Stimulated activated CD8-positive, alpha-beta memory T cell treated with anti-CD3 and anti-CD28 coated beads, Interleukin-7, amount 100 ng/mL, for 1 hour (primary cell): Measurements from ENCODE around the gene FRMD3.

Experiments
- DNase-seq, 2 donors: peaks; one replicate each; pipeline ENCODE4 v3.0.0-alpha.2; 2020; ENCODE audit warnings: low read depth in 2 of 2

Gene FRMD3

DNA sequence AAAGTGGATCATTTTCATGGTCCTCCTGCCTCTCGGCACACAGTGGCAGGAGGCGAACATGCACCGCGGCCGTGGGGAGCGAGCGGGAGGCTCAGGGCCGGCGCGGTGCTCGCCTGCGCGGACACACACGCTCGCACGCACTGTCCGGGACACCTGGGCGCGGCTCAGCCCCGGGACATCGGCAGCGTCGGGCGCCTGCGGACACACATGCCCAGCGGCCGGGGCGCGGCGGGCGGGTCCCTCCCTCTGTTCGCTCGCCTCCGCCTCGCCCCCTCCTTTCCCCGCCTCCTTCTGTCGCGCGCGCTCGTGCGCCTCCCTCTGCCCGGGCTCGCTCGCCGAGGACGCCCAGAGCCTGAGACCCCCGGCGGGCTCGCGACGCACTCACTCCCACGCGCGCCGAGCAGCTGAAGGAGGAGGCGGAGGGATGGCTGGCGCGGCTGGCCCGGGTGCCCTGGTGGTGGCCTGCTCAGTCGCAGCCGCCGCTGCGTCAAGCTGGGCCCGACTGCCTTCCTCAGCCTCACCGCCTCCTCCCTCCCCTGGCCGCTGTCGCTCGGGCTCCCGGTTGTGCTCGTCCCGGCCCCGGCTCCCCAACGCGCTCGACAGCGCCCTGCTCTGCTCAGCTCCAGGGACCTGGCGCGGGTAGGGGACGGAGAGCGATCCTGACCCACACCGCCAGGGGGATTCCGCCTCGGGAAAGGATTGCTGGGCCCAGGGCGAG is at the start of gene FRMD3:
Gene FRMD3, minus strand, starts transcription at position 230 of the 718 bp plus-strand sequence. Its CDS starts 170 bp downstream, at position 60.
- no peak for DNase-seq

DNA sequence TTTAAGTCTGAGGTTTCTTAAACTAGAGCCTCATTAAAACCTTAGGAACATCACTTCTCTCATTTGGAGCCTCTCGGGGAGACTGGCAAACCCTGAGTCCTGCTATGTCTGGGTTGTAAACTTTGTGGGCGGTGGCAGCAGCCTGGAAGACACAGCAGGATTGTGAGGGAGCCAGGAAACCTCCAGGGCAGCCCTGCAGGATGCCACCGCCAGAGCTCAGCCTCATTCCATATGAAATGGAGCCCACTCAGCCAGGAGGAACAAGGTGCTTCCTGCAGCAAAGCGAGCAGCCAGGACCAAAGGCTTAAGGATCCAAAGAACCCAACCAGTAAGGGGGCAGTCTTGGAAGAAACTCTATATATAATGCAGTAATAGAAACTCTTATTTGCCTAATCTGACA is 46.8 kb upstream of the FRMD3 start:
- no peak for DNase-seq

GRCh38 chr9:83583151-83584014 is 45.2 kb upstream of the FRMD3 start:
- DNase-seq, result no peak

- DNase-seq, result no peak
These were observed 43.8 kb upstream of the FRMD3 start for GRCh38 chr9:83582029-83582428.

DNA sequence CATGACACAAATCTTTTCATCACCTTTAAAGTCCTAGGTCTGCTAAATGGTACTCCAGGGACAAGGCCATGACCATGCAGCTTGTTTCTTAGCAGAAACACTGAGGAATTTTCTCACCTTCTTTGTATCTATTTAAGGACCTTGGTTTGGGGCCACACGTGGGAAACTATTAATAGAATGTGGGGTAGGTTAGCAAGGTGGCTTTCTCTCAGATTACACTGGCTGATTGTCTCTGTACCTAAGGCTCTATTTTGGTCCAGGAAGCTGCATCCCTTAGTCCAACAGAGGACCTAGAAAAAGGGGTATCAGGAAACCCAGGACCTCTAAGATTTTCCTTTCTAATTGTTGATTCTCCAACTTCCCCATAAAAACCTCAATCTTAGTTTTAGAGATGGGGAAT is 36.3 kb upstream of the FRMD3 start:
- DNase-seq, result no peak

DNA sequence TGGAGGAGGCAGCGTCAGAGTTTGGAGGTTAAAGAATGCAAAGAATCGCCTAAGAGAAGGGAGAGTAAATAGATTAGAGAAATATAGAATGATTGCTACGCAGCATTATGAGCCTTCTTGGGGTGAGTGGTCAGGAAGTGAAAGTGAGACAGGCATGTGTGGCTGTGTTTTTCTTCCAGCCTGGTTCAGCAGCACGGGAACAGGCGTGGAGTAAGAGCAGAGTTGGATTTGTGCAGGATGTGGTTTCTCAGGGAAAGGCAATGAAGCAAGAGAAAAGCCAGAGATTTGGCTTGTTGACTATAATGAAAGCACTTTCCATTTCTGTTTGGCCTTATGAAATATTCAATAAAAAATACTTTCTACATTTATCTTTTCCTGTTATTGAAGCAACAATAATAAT is 34.3 kb upstream of the FRMD3 start:
- DNase-seq, result no peak

DNA sequence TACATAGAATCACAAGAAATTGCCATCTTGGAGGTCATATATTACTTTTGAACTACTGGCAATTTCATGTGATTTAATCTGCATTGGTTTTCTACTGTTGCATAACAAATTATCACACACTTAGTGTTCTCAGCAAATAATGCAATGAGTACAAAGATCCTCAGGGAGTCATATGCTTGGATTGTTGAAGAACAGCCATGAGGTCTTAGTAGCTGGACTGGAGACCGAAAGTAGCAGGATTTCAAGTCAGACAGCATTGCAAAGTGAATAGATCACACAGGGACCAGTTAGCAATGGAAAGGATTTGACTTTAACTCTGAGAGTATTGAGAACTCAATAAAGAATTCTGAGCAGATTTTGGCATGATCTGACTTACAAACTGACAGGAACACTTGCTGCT is 32.2 kb upstream of the FRMD3 start:
- DNase-seq, result no peak

DNA sequence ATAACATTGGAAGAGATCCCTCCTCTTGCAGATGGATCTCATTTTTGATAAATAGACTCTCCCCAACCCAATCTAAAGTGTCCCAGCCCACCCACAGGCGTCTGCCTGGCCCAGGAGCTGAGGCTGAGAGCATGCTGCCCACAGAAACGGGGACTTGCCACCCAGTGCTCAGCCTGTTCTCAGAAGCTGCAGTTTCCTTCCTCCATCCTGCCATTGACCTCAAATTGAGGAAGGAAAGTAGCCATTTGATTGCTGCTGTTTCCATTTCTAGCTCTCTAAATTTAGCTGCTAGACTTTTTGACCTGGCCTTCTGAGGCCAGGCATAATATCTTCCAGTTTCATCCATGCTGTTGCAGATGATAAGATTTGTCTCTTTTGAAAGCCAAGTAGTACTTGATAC is 31.1 kb upstream of the FRMD3 start:
- DNase-seq, result no peak

DNA sequence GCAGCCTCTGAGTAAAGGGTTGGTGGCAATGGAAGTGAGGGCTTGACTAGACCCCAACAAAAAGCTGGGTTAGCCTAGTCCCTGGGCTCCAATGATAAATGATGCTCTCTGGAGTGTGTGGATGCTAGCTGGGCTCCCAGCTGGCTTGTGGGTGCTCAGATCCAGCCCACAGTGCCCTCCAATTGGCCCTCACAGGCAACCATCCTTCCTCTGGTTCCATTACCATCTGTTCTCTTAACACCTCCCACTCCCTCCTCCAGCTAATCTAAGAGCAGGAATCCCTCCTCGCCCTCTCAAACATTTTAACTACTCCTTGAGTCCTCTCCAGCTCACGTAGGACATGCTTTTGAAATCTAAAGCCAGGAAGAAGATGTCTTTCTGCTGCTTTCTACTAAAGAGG is 25.2 kb upstream of the FRMD3 start:
- DNase-seq, result no peak

DNA sequence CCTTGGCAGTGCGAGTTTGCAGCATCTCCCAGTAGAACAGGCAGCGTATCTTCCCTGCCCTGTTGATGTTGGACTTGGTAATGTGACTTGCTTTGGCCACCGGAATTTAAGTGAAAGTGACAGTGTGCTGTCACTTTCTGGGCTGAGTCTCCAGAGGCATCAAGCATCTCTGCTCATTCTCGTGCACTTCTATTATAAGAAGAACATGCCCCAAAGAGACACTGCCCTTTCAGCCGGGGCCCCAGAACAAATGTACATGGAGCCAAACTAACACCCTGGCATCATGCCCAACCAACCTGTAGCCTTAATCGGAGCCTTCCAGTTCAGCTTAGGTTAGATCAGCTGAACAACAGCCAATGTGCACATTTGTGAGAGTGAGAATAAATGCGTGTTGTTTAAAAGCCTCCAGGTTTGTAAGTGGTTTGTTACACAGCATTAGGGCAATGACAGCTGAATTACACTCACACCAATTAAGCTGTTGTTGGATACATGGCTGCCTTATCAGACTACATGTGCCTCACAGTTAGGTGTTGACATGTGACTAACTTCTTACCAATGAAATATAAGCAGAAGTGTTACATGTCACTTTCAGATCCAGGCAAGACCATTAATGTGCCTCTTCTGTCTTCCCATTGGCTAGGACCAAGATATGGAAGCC is 22.1 kb upstream of the FRMD3 start:
- no peak for DNase-seq

GRCh38 chr9:83557771-83558170 is 19.6 kb upstream of the FRMD3 start:
- no peak for DNase-seq

DNA sequence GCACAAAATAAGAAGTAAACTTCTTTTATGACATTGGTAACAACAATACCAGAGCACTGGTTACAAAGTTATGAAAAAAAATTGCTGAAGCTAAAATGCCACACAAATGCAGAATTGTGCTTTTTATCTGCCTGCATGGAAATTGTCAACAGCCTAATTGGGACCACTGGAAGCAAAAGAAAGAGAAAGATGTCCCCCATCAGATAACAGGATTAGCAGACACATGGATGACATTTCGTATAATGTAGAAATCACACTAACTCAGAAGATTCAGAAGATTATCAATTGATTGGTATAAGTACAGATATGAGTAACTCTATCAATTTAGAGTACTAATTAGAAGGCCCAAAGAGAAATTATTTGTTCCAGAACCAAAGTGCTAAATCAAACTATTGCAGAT is 19.1 kb upstream of the FRMD3 start:
- no peak for DNase-seq

DNA sequence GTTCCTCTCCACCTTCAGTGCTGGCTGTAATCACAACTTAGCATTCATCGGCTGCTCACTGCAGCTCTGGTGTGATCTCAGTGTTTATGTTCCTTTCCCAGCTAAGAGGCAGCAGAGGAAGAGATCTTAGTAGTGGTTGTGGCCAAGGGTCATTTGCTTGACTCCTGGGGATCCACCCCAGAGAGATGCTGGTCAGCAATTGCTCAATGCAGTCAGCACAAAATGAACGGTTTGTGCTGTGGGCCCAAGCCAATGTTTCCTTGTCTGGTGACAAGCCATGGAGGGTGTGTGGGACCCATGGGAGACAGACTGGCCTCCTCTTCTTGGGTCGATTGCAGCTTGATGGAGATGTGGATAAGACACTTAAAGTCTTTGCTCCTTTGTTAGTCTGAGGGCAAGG is 16.1 kb upstream of the FRMD3 start:
- DNase-seq, result no peak

DNA sequence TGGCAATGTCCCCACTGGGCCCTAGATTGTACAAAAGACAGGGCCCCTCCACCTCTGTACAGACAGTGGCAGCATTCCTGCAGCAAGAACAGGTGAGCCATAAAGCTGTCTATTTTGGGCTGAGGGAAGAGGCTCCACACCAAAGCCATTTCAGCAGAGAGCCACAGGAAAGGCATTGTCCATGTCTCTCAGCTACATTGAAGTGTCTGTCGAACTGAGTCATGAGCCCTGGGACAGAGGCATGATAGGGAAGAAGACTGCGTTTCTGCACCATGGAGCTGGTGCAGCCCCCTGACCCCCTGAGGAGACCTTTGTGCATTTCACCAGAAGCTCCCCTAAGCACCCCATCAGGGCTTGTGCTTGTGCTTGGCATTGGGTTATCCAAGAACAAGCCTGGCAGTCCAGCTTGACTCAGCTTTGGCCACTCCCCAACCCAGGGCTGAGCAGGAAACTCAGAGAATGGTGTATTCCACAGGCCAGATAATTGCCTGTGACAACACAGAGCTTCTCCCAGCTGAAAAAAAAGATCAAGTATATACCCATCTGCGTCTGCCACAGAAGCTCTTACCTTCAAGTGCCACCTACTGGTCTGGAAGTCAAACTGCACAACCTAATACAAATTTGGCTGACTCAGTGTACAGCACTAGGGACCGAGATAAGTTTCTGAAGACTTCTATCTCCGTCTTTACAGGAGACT is 5.9 kb upstream of the FRMD3 start:
- DNase-seq, result no peak

DNA sequence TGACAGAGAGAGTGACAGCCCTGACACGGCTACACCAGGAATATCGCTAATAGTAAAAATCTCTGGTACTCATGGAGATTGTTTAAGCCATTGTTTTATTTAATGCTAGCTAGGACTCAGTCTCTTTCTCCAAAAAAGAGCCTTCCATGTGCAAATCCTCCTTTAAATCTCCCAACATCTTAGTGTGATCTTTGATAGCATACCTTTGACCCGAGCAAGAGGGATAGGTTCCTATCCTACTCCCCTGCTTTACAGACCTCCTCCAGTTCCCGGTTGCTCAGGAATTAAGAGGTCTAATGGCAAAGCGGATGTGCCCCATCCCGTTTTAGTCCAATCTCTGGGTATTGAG is 663 bp upstream of the FRMD3 start:
- no peak for DNase-seq

DNA sequence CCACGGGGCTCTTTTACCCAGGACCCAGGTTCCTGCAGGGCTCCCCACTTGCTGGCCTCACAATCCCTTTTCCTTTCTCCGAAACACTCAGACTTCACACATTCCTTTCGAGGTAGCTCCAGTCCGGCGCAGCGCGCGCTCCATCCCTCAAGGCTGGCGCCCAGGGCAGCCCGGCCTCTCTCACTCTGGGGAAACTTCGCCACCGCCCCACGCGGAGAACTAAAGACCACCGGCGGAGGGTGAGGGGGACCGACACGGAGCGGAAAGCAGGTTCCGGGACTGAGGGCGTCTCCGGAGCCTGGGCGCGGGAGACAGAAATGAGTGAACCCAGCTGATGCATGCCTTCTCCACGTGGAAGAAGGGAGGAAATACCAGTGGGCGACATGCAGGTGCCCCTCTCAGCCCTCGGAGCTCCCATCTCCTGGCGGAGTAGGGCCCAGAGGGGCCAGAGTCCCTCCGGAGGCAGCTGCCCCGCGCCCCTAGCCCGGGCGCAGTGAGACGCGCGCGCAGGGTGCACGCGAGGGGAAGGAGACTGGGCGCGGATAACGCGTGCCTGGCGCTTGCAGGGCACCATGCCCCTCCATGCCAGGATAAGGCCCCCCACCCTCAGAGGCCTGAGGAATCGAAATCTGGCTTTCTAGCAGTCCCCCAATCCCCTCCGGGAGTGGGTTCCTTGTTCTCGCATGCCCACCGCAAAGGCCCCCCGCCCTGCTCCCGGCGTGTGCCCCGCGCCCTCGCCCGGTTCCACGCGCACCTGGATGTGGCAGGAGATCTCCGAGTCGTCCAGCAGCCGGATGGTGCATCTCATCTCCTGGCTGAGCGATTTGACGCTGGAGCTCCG is 650 bp downstream of the FRMD3 start:
- no peak for DNase-seq

DNA sequence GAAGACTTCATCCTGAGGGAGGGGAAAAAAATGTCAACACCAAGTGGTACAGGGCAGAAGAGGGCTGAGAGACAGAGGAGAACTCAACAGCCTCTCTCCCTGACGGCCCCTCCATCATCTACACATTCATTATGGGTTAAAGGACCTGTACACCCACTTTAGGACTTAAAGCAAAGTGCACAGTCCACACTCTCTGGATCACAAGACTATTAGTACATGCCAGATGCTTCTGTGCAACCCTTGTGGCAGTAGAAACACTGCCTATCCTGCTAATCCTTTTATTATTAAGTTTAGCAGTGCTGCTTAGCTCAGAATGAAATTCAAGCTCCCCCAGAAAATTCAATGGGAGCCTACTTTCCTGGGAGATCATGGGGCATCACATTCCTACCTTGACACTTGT is 1.9 kb downstream of the FRMD3 start:
- DNase-seq, result no peak

GRCh38 chr9:83535736-83536135 is 2.5 kb downstream of the FRMD3 start:
- DNase-seq, result no peak

GRCh38 chr9:83533296-83533695 is 4.9 kb downstream of the FRMD3 start:
- DNase-seq, result no peak

- no peak for DNase-seq
These were observed 11.3 kb downstream of the FRMD3 start for GRCh38 chr9:83526901-83527300.

DNA sequence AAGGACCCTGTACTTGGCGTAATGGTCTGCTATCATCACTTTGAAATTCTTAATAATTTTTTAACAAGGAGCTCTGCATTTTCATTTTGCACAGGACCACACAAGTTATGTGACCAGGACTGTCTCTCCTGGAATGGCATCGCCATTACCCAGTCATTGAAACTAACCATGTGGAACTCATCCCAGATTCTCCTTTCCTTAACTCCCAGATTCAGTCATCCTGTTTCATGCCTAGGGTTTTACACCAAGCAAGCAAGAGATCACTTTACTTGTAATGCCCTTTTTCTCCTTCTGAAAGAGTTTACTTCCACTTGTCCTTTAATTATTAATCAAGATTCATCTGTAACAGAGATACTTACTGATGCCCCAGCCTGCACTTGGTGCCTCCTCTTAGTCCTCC is 12.0 kb downstream of the FRMD3 start:
- DNase-seq, result no peak
